Activated T-helper 1 cell treated with anti-CD3 and anti-CD28 coated beads, Interleukin-12 subunit alpha, Interleukin-12 subunit beta, Interleukin-2, Interleukin-4 antibody, amounts not matched to agents 30 ng/mL and 10 ng/mL and 1 ng/mL, durations not matched to agents 14 hours and 24 hours and 36 hours (primary cell): Measurements from ENCODE around the gene CYLD. TPM values are rescaled to one million over a fixed set of nuclear protein-coding genes. Genes with fewer than 3 reads are reported as not detected.

Experiments used
- DNase-seq: peaks from one replicate; pipeline ENCODE4 v3.0.0; 2021; ENCODE audit warnings: low spot score
- H3K27ac Mint-ChIP-seq: one replicate; pipeline ENCODE4 v1.8.0; 2021; ENCODE audit warnings: mild to moderate bottlenecking, mixed read lengths
- H3K27me3 Mint-ChIP-seq: one replicate; pipeline ENCODE4 v1.8.0; 2022; ENCODE audit warnings: mild to moderate bottlenecking, moderate library complexity, mixed read lengths; ENCODE audit not compliant: insufficient read depth
- H3K36me3 Mint-ChIP-seq: one replicate; pipeline ENCODE4 v1.8.0; 2021; ENCODE audit warnings: low read depth, mixed read lengths
- H3K4me1 Mint-ChIP-seq: one replicate; pipeline ENCODE4 v1.8.0; 2021; ENCODE audit warnings: low read depth, mixed read lengths
- H3K4me3 Mint-ChIP-seq: one replicate; pipeline ENCODE4 v1.8.0; 2021; ENCODE audit warnings: mild to moderate bottlenecking, moderate library complexity, mixed read lengths
- H3K9me3 Mint-ChIP-seq: one replicate; pipeline ENCODE4 v1.8.0; 2021; ENCODE audit warnings: mixed read lengths
- intact Hi-C: fragments of 100-400 bp; cut with micrococcal nuclease; formaldehyde crosslinking; loops from one replicate; pipeline ENCODE4 v1.15.1; 2024
- total RNA-seq: library from RNA; stranded (reverse); gene quantifications from 2 replicates; pipeline ENCODE4 v1.2.3, GENCODE V29; 2022

CYLD gene
- total RNA-seq, 1 donor from 2014 or later = 219 TPM

DNA sequence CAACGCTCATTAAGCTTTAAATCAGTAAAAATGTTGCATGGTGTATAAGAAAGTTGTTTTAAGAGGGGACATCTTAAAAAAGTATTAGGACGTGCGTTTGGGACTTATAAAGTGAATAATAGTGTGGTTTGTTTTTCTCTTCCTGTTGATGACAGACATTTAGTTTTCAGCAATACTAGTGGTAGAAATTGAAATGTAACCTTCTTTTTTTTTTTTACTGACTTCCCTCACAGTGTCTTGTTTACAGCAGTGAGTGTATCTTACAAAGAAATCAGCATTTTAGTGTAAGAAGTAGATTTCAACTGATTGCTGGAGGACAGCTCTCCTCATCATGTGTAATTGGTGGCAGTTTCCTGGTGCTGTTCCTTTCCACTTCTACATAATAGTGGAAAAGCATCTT, 39.6 kb downstream of the CYLD start:
- H3K27me3 Mint-ChIP-seq = no peaks in the 10 kb centered on the region
- intact Hi-C loops = loop anchor here (2.0 kb wide), 2 partner anchors 25 to 35 kb away; no protein-coding TSS in a partner anchor
- H3K9me3 Mint-ChIP-seq = no peaks in the 10 kb centered on the region

DNA sequence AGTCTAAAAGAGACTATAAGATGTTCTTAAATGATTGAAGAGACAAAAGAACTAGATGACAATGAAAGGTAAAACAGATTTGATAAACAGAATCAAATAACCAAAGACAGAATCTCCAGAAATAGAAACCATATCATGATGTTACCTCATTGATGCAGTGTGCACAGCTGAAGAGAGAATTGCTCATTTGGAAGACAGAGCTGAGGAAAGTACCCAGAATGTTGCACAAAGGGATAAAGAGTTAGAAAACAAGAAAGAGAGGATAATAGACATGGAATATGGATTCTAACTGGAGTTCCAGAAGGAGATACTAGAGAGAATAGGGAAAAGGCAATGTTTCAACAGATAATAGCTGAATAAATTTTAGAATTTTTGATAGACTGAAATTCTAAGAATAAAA, 47.9 kb downstream of the CYLD start:
- H3K36me3 Mint-ChIP-seq = peaks cover 68% of the 10 kb centered on the region
- H3K4me3 Mint-ChIP-seq = no peak overlapping the region
- no peaks in the 10 kb centered on the region for H3K27me3 Mint-ChIP-seq
- H3K9me3 Mint-ChIP-seq = peaks cover 3% of the 10 kb centered on the region
- intact Hi-C loops = loop anchor here (5.0 kb wide), 1 partner anchor 567 kb away; no protein-coding TSS in a partner anchor
- DNase-seq = no peak
- H3K27ac Mint-ChIP-seq = no peak overlapping the region
- peaks cover 22% of the 10 kb centered on the region for H3K4me1 Mint-ChIP-seq

More for the DNA sequence above, 39.6 kb downstream of the CYLD start:
- peaks cover 72% of the 10 kb centered on the region for H3K36me3 Mint-ChIP-seq
- H3K4me3 Mint-ChIP-seq = no peak overlapping the region
- peaks cover 44% of the 10 kb centered on the region for H3K4me1 Mint-ChIP-seq
- no peak for DNase-seq
- H3K27ac Mint-ChIP-seq = peak overlapping the region; percentile 62

DNA sequence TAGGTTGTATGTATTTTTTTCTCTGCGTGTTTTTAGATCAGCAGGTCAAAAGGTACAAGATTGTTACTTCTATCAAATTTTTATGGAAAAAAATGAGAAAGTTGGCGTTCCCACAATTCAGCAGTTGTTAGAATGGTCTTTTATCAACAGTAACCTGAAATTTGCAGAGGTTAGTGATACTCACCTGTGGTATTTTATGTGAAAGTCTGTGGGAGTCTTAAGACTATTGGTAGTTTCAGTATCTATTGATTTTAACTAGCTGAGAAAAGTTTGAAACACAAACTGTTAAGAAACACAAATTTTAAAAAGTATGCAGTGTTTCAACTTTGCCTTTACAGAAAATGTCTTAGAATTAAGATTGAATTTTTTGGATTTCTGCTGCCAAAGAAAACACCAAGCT, 49.6 kb downstream of the CYLD start:
- H3K9me3 Mint-ChIP-seq = peaks cover 3% of the 10 kb centered on the region
- peaks cover 17% of the 10 kb centered on the region for H3K4me1 Mint-ChIP-seq

DNA sequence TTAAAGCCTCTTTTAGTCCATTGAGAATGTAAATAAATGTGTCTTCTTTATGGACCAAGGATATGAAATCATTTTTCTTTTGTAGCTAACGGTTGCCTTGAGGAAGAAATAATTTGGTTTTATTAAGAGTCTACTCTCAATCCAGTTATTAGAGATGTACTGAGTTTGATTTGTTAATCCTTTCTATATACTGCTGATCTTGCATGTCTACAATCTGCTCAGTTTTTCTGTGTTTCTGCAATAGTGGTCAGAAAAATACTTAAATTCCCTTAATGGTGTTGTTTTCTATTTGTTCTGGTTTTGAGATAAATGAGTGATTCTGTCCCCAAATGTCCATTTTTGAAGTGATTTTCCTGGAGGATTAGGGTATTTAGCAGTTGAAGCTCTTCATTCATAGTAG, 54.9 kb downstream of the CYLD start:
- H3K27ac Mint-ChIP-seq = no peak overlapping the region
- no peaks in the 10 kb centered on the region for H3K9me3 Mint-ChIP-seq
- intact Hi-C loops = no loop called here
- no peak for DNase-seq
- no peaks in the 10 kb centered on the region for H3K27me3 Mint-ChIP-seq
- H3K4me1 Mint-ChIP-seq = peaks cover 15% of the 10 kb centered on the region
- peaks cover 58% of the 10 kb centered on the region for H3K36me3 Mint-ChIP-seq
- no peak overlapping the region for H3K4me3 Mint-ChIP-seq

More for the DNA sequence above, 49.6 kb downstream of the CYLD start:
- peaks cover 68% of the 10 kb centered on the region for H3K36me3 Mint-ChIP-seq
- no peak overlapping the region for H3K27ac Mint-ChIP-seq
- DNase-seq = no peak
- intact Hi-C loops = loop anchor here (5.0 kb wide), 1 partner anchor 569 kb away; no protein-coding TSS in a partner anchor
- H3K4me3 Mint-ChIP-seq = no peak overlapping the region
- H3K27me3 Mint-ChIP-seq = no peaks in the 10 kb centered on the region

DNA sequence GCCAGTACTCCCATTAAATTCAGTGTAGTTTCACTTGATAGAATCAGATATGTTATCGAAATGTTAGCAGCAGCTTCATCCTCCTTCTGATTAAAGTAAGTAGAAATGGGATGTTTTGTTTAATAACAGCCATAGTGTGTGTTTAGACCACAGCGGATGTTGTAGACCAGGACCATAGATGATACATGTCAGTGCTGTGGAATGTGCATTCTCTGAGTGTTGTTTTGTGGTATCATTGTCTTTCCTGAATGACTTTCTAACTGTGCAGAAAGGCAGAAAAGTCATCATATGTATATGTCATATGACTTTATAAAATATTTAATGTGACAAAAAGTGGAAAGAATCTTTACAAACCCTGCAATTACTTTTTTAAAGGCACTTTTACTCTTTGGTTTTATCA, 55.6 kb downstream of the CYLD start:
- H3K36me3 Mint-ChIP-seq = peaks cover 56% of the 10 kb centered on the region
- H3K4me3 Mint-ChIP-seq = no peak overlapping the region
- H3K4me1 Mint-ChIP-seq = peaks cover 11% of the 10 kb centered on the region
- no peaks in the 10 kb centered on the region for H3K9me3 Mint-ChIP-seq
- H3K27me3 Mint-ChIP-seq = no peaks in the 10 kb centered on the region
- intact Hi-C loops = no loop called here
- no peak overlapping the region for H3K27ac Mint-ChIP-seq
- no peak for DNase-seq

DNA sequence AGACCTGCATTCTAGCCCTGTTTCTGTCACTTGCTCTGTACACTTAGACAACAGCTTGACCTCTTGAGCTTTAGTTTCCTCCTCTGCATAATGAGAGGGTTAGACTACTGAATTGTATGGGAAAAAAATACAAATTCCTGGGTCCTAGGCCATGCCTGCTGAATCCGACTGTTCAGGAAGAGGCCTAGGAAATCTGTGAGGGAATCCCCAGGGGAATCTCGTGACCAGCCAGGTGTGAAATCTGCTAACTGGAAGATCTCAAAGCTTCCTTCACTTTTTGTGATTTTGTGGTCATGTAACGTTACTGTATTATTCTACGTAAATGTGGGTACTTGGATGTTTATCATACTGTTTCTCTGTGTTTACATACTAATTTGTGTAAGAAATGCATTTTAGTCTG, 58.2 kb downstream of the CYLD start:
- intact Hi-C loops = no loop called here
- Mint-ChIP-seq H3K36me3 (peaks cover 39% of the 10 kb centered on the region), H3K27me3 (no peaks in the 10 kb centered on the region), H3K27ac (no peak overlapping the region), H3K4me1 (peaks cover 11% of the 10 kb centered on the region), H3K9me3 (no peaks in the 10 kb centered on the region), H3K4me3 (no peak overlapping the region)
- DNase-seq = no peak

DNA sequence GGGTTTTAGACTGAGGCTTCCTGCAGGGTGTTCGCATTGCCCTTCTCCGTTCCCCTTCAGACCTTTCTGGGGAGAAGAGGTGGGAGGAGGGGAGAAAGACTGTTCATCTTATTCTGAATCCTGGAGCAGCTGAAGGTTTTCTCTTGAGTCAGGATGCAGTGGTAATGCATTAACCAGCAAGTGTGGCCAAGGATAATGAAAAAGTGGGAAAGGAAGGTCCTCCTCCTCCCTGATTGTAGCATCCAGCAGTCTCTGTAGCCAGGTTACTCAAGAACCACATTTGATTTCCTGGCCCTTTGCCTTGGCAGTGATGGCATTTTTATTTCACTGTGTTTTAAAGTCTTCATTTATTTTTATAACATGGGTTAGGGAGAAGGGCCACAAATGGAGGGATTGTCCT, 59.1 kb downstream of the CYLD start:
- Mint-ChIP-seq H3K27ac (no peak overlapping the region), H3K36me3 (peaks cover 32% of the 10 kb centered on the region), H3K27me3 (no peaks in the 10 kb centered on the region), H3K4me3 (no peak overlapping the region), H3K9me3 (no peaks in the 10 kb centered on the region), H3K4me1 (peaks cover 16% of the 10 kb centered on the region)
- intact Hi-C loops = no loop called here
- no peak for DNase-seq

DNA sequence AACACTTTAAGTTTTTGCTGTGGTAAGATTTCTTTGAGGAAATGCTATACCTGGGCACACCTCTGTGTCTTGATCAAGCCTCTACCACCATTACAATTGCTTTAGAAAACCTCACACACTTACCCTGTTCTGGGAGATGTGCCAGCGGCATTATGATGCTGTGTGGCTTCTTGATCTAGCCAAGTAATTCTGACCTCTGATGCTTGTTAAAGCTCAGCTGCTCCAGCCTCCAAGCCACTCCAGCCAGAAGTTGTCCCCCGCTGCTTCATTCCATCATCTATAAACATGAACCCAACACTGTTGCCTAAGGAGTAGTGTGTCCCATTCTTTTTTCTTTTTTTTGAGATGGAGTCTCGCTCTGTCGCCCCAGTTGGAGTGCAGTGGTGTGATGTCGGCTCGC, 60.1 kb downstream of the CYLD start:
- H3K36me3 Mint-ChIP-seq = peaks cover 23% of the 10 kb centered on the region
- intact Hi-C loops = no loop called here
- DNase-seq = no peak

DNA sequence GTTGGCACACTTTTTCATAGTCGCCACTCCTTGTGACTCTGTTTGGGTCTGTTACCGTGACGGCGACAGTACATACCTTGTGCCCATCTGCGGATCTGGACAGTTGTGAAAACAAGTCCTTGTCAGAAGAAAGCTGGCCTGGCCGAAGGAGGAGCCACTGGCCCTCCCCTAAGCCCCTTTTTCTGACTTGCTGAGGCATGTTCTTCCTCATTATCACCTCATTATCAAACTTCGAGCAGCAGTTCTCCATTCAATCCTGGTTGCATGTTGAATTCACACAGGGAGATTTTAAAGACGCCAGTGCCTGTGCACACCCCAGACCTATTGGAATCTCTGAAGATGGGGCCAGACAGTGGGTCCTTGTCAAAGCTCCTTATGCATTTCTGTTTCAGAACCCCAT, 61.1 kb downstream of the CYLD start:
- Mint-ChIP-seq H3K4me1 (peaks cover 21% of the 10 kb centered on the region), H3K27me3 (no peaks in the 10 kb centered on the region), H3K27ac (no peak overlapping the region), H3K36me3 (peaks cover 14% of the 10 kb centered on the region), H3K4me3 (no peak overlapping the region), H3K9me3 (no peaks in the 10 kb centered on the region)
- no peak for DNase-seq
- intact Hi-C loops = no loop called here

More for the DNA sequence above, 60.1 kb downstream of the CYLD start:
- H3K9me3 Mint-ChIP-seq = no peaks in the 10 kb centered on the region
- no peak overlapping the region for H3K4me3 Mint-ChIP-seq
- no peak overlapping the region for H3K27ac Mint-ChIP-seq
- H3K4me1 Mint-ChIP-seq = peaks cover 21% of the 10 kb centered on the region
- H3K27me3 Mint-ChIP-seq = no peaks in the 10 kb centered on the region

DNA sequence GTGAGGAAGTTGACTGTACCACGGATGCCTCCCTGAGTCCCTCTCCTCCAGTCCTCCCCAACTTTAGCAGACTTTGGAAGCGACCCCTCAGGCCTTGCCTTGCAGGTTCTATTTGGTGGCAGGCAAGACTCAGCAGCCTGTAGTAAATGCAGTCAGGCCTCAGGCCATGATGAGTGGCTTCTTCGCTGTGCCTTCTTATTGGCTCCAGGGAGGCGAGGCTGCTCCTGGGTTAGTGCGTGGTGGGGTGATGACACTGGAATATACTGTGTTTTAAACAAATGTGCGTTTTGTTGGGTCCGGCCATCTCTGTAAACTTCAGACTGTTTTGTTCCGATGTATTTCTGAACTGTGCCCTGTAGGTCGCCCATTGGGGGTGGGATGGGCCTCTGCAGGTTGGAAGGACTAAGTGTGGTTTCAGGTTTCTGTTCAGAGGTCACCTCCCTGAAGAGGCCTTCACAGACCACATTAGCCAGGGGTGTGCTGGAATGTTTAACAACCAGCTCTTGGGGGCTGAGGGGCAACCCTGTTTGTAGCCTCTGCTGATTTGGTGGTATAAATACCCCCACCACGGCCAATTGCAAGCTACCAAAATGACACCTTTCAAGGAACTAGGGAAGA, 62.5 kb downstream of the CYLD start:
- Mint-ChIP-seq H3K27ac (no peak overlapping the region), H3K4me3 (no peak overlapping the region), H3K4me1 (peaks cover 15% of the 10 kb centered on the region), H3K27me3 (no peaks in the 10 kb centered on the region), H3K9me3 (no peaks in the 10 kb centered on the region), H3K36me3 (peaks cover 6% of the 10 kb centered on the region)
- no peak for DNase-seq
- intact Hi-C loops = no loop called here

DNA sequence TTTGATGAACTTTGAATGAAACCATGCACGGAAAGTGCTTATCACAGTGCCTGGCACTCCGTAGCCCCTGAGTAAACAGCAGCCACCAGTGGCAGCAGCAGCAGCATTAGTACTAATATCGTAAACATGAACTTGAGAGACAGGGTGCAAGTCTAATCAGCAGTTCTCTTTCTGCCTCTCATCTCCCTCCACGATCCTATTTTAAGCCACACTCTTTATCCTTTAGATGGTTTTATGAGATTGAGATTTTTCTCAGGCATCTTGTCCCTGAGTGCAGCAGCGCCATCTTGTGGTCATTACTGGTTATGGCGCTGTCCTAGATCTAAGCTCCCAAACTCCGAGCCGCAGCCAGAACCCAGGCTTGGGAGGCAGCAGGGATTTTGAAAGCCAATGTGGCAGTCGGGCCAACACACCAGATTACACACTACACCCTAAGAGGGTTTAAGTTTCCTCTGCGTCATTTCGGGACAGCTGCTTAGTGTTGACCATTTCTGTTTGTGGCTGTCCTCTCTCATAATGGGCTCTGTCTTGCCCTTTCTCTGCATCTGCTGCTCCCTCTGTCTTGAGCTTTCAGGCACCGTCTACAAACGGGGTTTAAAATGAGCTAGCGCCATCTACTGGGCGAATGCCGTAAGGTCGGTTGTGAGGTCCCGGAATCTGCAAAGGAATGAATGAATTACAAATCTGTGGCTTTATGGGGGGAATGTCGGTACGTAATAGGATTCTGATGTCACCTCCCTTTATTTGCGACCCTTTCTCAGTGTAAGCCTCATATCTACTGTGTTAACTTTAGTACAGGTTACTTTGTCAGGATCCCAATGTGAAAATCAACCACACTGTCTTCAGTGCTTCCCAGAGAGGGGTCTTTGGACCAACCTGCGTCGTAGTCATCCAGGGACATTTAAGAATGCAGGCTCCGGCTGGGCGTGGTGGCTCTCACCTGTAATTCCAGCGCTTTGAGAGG, 64.5 kb downstream of the CYLD start:
- peak; percentile 78 for DNase-seq
- H3K27ac Mint-ChIP-seq = peak overlapping the region; percentile 30
- peak overlapping the region; percentile 66 for H3K4me3 Mint-ChIP-seq
- peaks cover 9% of the 10 kb centered on the region for H3K4me1 Mint-ChIP-seq
- no peaks in the 10 kb centered on the region for H3K36me3 Mint-ChIP-seq
- H3K27me3 Mint-ChIP-seq = no peaks in the 10 kb centered on the region
- no peaks in the 10 kb centered on the region for H3K9me3 Mint-ChIP-seq
- intact Hi-C loops = loop anchor here (1.0 to 2.0 kb wide), 12 partner anchors 26 to 781 kb away; partner anchors contain the start of genes CNEP1R1 and HEATR3

DNA sequence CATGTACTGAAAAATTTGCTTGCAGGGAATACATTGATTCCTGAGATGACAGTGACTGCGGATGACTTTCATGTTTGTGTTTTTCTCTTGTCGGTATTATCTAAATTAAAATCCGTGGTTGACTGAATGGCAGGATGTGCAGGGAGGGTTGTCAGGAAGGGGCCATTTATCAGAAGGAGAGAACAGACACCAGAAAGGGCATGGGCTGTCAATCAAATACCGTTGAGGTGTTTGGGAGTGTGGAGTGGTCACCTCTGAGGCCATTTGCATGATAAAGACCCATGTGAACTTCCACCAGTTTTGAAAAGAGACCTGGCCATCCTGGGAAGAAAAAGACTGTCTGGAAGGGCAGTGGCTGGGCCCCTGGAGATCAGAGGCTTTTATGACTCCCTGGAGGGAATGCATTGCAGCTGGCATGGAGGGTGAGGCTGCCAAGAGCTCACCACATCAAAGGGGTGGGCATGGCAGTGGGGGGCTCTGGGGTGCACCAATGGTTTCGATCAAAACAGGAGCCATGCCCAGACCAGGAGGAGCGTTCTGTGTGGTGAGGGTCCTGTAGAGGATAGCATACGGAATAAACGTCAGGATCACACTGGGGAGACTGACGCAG, 67.1 kb downstream of the CYLD start:
- Mint-ChIP-seq H3K4me1 (peaks cover 9% of the 10 kb centered on the region), H3K27ac (no peak overlapping the region), H3K36me3 (no peaks in the 10 kb centered on the region), H3K4me3 (no peak overlapping the region), H3K9me3 (no peaks in the 10 kb centered on the region), H3K27me3 (no peaks in the 10 kb centered on the region)
- no peak for DNase-seq
- intact Hi-C loops = no loop called here

DNA sequence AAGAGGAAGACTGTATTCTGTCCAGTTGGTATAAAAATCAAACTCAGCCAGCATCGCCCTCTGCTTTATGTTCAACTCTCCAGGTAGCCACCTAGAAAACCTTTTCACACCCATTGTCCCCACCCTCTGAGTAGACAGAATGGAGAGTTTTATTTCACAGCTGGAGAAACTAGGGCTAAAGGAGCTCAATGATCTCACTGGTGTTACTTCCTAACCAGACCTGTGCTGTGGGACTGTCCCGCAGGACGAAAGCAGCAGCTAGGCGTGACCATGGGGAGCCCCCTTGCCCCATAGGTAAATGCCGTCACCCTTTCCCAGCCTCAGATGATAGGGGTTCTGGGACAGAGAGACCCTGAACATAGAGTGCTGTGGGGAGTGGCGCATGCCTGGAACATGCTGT, 67.7 kb downstream of the CYLD start:
- Mint-ChIP-seq H3K36me3 (no peaks in the 10 kb centered on the region), H3K4me3 (no peak overlapping the region), H3K27me3 (no peaks in the 10 kb centered on the region), H3K4me1 (peaks cover 9% of the 10 kb centered on the region), H3K9me3 (no peaks in the 10 kb centered on the region), H3K27ac (no peak overlapping the region)
- no peak for DNase-seq
- intact Hi-C loops = no loop called here
